Activated CD4-positive, alpha-beta T cell treated with anti-CD3 and anti-CD28 coated beads, Interleukin-2, amount 10 ng/mL, durations not matched to agents 24 days and 14 days (primary cell): ENCODE measurements around the gene EFHD2. TPM values are rescaled to one million over a fixed set of nuclear protein-coding genes. Genes with fewer than 3 reads are reported as not detected.
"Not testable (repeated sequence)": the region's sequence is repeated elsewhere in the genome, so short reads cannot be mapped to it uniquely, and the experiment has no call there.

ENCODE experiments used
- DNase-seq: peaks from one replicate; pipeline ENCODE4 v3.0.0; 2022
- H3K27ac Mint-ChIP-seq: one replicate; pipeline ENCODE4 v1.8.0; 2022; ENCODE audit warnings: mild to moderate bottlenecking, mixed read lengths
- H3K27me3 Mint-ChIP-seq: one replicate; pipeline ENCODE4 v1.8.0; 2022; ENCODE audit warnings: mixed read lengths
- H3K36me3 Mint-ChIP-seq: one replicate; pipeline ENCODE4 v1.8.0; 2022; ENCODE audit warnings: low read depth, mild to moderate bottlenecking, mixed read lengths
- H3K4me1 Mint-ChIP-seq: one replicate; pipeline ENCODE4 v1.8.0; 2021; ENCODE audit warnings: mixed read lengths
- H3K4me3 Mint-ChIP-seq: one replicate; pipeline ENCODE4 v1.8.0; 2022; ENCODE audit warnings: mild to moderate bottlenecking, moderate library complexity, mixed read lengths
- H3K9me3 Mint-ChIP-seq: one replicate; pipeline ENCODE4 v1.8.0; 2021; ENCODE audit warnings: mixed read lengths
- intact Hi-C: fragments of 100-400 bp; cut with micrococcal nuclease; formaldehyde crosslinking; loops from one replicate; pipeline ENCODE4 v1.15.1; 2023
- total RNA-seq: library from RNA; stranded (reverse); gene quantifications from 2 replicates; pipeline ENCODE4 v1.2.3, GENCODE V29; 2022

EFHD2 gene
- total RNA-seq, 1 donor from 2014 or later, result 92.3 TPM

DNA sequence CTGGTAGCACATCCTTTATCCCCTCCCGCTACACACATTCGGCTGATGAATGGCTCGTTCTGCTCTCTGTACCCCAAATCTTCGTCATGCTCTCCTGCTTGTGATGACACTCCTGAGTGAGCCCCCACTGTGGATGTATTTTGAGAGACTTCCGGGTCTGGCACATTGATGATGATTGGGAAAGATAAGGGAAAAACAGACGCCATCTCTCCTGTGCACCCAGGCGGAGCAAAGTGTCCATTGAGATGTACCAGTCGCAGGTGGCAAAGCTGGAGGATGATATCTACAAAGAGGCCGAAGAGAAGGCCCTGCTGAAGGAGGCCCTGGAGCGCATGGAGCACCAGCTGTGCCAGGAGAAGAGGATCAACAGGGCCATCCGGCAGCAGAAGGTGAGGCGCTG, 27.9 kb upstream of the EFHD2 start:
- Mint-ChIP-seq H3K9me3 (no peaks in the 10 kb centered on the region), H3K4me1 (peaks cover 9% of the 10 kb centered on the region), H3K36me3 (no peaks in the 10 kb centered on the region), H3K4me3 (no peak overlapping the region), H3K27ac (no peak overlapping the region), H3K27me3 (peaks cover 30% of the 10 kb centered on the region)
- intact Hi-C loops, result no loop called here
- no peak for DNase-seq

DNA sequence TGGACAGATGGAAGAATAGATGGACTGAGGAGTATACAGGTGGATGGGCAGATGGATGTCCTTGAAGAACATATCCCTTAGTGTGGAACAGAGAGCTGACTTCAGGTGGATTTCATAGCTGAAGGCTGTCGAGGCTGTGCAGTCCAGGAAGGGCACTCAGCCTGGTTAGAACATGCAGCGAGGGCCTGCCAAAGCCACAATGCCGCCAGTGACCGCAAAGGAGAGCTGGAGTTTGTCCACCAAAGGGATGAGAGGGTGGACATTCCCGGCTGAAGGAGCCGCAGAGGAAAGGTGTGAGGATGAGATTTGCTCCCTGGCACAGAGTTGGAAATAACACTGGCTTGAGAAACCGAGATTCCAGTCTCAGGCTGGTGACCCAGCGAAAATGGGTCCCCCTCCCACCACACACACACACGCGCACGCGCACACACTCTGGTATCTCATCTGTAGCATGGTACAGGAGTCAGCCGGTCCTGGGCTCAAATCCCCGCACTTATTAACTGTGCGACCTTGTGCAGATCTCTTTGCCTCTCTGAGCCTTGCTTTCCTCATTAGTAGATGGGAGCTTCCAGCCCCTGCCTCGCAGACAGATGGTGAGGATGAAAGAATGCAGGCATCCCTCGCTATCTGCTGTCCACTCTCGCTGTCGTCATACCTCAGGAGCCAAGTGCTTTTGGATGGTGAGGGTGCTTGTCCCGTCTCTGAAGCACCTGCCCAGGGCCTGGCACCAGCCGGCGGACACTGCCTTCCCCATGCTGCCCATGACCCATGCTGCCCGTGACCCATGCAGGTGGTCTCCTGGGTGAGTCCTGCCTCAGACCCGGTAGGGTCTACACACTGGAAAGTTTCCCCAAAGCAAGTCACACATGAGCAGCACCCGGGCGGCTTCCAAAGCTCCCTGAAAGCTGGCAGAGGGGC, 26.8 kb upstream of the EFHD2 start:
- Mint-ChIP-seq H3K9me3 (no peaks in the 10 kb centered on the region), H3K4me3 (no peak overlapping the region), H3K36me3 (no peaks in the 10 kb centered on the region), H3K27me3 (peaks cover 29% of the 10 kb centered on the region), H3K27ac (no peak overlapping the region), H3K4me1 (peaks cover 9% of the 10 kb centered on the region)
- no peak for DNase-seq
- intact Hi-C loops, result no loop called here

DNA sequence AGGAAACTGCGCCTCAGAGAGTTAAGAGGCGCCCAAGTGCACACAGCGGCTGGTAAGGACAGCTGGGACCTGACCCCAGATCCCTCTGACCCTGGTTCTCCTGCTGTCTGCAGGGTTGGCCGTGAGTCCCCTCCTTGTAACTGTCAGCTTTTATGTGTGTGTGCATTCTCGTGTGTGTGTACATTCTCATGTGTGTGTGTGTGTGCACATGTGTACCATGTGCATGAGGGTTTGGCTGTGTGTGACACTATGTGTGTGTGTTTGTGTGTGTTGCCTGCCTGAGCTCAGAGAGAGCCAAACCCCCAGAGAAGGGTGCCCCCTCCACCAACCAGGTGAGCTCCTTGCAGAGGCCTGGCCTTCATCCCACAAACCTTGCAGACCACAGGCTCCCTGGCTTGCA, 25.9 kb upstream of the EFHD2 start:
- H3K9me3 Mint-ChIP-seq, result no peaks in the 10 kb centered on the region
- no peak for DNase-seq
- H3K27me3 Mint-ChIP-seq, result peaks cover 29% of the 10 kb centered on the region
- no peak overlapping the region for H3K27ac Mint-ChIP-seq
- no peak overlapping the region for H3K4me3 Mint-ChIP-seq
- intact Hi-C loops, result no loop called here
- peaks cover 9% of the 10 kb centered on the region for H3K4me1 Mint-ChIP-seq
- no peaks in the 10 kb centered on the region for H3K36me3 Mint-ChIP-seq

DNA sequence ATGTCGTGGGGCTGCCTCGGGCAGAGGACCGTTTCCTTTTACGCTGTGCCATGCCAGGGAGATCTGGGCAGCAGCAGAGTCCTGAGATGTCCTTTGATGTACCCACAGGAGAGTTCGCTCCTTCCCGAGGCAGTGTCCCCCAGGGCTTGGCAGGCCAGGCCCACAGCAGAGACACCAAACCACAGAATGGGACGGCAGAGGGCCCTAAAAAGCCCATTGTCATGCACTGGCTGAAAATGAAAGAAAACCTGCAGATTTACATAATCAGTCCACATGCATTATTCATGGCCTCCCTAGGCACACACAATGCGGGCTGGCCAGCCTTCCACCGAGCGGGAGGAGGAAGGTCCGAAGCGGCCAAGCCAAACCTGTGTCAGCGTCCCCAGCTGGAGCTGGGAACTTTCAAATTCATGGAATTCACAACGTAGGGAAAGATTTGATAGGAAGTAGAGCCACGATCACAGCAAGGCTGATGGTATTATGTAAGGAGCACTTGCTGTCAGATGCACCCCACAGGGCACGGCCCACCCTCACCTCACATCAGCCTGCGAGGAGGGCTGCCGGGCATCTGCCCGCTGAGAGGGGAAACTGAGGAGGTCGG, 25.3 kb upstream of the EFHD2 start:
- intact Hi-C loops, result no loop called here

DNA sequence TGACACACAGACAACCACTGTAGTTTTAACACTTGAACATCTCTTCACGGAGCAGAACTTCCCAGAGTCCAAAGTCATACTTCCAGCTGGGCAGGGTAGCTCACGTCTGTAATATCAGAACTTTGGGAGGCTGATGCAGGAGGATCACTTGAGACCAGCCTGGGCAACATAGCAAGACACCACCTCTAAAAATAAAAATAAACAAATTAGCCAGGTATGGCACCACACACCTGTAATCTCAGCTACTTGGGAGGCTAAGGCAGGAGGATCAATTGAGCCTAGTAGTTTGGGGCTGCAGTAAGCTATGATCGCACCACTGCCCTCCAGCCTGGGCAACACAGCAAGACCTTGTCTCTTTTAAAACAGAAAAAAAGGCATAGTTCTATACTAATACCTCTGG, 24.3 kb upstream of the EFHD2 start:
- intact Hi-C loops, result no loop called here

More for the DNA sequence above, 25.3 kb upstream of the EFHD2 start:
- Mint-ChIP-seq H3K27ac (no peak overlapping the region), H3K36me3 (no peaks in the 10 kb centered on the region), H3K4me3 (peak overlapping the region; percentile 26), H3K4me1 (peaks cover 9% of the 10 kb centered on the region), H3K27me3 (peaks cover 28% of the 10 kb centered on the region), H3K9me3 (no peaks in the 10 kb centered on the region)
- DNase-seq, result peak; percentile 57

DNA sequence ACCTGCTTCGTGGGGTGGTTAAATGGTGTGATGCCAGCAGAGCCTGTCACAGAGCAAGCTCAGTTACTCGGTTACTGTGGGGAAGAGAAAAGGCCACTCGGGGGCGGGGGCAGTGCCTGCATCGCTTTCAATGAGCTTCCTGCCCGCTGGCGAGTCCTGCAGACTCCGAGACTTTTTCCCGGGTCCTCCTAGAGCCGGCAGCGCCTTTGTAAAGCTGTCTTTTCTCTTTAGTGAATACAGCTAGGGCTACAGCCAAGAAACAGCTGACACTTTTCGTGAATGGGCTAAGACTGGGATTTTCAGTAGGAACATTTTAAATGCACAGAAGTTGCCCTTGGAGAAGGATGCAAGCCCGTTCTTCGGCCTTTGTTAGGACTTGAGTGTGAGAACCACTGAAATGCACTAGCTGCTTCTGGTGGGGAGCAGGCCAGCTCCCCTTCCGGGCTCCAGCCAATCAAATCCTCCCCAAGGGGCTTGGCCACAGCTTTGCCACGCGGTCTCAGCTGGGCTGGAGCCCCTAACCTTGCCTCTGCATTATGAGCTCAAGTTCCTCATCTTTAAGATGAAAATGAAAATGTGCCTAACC, 23.4 kb upstream of the EFHD2 start:
- Mint-ChIP-seq H3K27ac (no peak overlapping the region), H3K4me1 (peaks cover 9% of the 10 kb centered on the region), H3K4me3 (no peak overlapping the region), H3K36me3 (no peaks in the 10 kb centered on the region), H3K9me3 (no peaks in the 10 kb centered on the region), H3K27me3 (peaks cover 22% of the 10 kb centered on the region)
- intact Hi-C loops, result no loop called here
- peak; percentile 61 for DNase-seq

More for the DNA sequence above, 24.3 kb upstream of the EFHD2 start:
- no peaks in the 10 kb centered on the region for H3K36me3 Mint-ChIP-seq
- H3K4me1 Mint-ChIP-seq, result peaks cover 9% of the 10 kb centered on the region
- H3K4me3 Mint-ChIP-seq, result no peak overlapping the region
- peaks cover 22% of the 10 kb centered on the region for H3K27me3 Mint-ChIP-seq
- H3K9me3 Mint-ChIP-seq, result no peaks in the 10 kb centered on the region
- no peak for DNase-seq
- H3K27ac Mint-ChIP-seq, result no peak overlapping the region

DNA sequence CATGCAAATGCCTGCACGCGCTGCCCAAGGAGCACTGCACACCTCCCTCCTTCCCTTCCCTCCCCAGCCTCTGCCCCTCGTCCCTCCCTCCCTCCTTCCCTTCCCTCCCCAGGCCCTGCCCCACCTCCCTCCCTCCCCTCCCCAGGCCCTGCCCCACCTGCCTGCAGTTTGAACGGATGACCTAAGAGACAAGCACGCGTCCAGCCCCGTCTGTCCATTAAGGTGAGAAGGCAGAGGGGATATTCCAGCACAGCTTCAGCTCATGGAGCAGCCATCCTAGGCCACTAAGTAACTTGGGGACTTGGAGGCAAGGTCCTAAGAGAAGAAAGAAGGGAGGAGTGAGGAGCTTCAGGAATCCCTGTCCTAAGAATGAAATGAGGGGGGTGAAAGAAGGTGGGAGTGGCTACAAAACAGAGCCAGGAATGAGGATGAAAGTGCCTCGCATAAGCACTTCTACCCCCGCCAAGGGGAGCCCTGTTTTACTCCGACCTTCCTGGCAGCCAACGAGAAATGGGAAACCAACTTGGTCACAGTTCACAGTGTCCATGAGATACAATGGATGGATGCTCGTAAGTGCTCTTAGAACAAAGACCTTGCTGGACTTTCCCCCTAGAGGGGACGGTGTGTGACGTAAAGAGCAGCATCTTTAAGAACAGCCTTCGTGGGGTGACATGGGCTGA, 21.3 kb upstream of the EFHD2 start:
- no peak for DNase-seq
- Mint-ChIP-seq H3K4me1 (peaks cover 9% of the 10 kb centered on the region), H3K36me3 (no peaks in the 10 kb centered on the region), H3K4me3 (no peak overlapping the region), H3K27ac (no peak overlapping the region), H3K9me3 (no peaks in the 10 kb centered on the region), H3K27me3 (peaks cover 27% of the 10 kb centered on the region)
- intact Hi-C loops, result no loop called here

DNA sequence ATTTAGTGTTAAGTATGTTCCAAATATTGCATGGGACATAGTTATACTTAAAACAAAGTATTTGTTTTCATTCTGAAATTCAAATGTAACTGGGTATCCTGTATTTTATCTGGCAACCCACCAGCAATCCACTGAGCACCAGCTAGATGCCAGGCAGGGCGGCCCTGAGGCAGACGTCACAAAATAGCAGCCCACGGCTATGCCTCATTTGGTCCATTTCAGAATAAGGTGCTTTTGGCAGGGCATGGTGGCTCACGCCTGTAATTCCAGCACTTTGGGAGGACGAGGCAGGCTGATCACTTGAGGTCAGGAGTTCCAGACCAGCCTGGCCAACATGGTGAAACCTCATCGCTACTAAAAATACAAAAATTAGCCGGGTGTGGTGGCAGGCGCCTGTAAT, 19.9 kb upstream of the EFHD2 start:
- H3K27ac Mint-ChIP-seq, DNase-seq, H3K4me3 Mint-ChIP-seq, H3K36me3 Mint-ChIP-seq, H3K9me3 Mint-ChIP-seq, H3K4me1 Mint-ChIP-seq, intact Hi-C loops: not testable (repeated sequence)
- H3K27me3 Mint-ChIP-seq, result peaks cover 31% of the 10 kb centered on the region

DNA sequence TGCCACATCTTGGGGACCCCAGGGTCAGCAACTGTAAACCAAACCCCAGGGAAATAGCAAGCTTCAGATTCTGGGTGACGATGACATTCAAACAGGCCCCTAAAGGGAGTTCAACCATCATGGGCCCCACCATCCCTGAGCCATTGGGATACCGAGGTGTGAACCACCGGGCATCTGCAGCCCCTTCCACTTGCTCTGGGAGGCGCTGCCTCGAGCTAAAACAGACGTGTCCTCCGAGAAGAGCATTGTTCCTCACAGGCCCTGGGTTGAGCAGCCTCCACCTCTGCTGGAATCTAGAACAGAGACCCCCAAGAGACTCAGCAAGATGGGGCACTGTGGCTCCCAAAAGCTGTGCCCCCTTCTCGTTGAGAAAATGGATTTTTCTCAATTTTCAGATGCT, 19.0 kb upstream of the EFHD2 start:
- Mint-ChIP-seq H3K9me3 (no peaks in the 10 kb centered on the region), H3K27me3 (peaks cover 28% of the 10 kb centered on the region), H3K27ac (no peak overlapping the region), H3K4me1 (peaks cover 4% of the 10 kb centered on the region), H3K36me3 (no peaks in the 10 kb centered on the region), H3K4me3 (no peak overlapping the region)
- no peak for DNase-seq
- intact Hi-C loops, result no loop called here

DNA sequence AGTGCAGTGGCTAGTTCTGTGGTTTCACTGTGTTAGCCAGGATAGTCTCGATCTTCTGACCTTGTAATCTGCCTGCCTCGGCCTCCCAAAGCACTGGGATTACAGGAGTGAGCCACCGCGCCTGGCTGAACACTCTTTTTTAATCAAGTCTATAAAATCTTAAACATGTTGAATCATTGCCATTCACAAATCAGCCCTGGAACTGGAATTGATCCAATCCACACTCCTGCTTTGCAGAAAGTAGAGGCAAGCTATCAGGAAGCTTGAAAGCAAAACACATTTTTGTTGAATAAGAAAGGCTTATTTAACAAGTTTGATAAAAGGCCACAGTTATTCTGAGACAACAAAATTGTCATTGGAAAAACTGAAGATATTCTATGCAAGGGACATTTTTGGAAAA, 18.3 kb upstream of the EFHD2 start:
- Mint-ChIP-seq H3K4me1 (no peaks in the 10 kb centered on the region), H3K36me3 (no peaks in the 10 kb centered on the region), H3K9me3 (no peaks in the 10 kb centered on the region), H3K4me3 (no peak overlapping the region), H3K27me3 (peaks cover 26% of the 10 kb centered on the region), H3K27ac (no peak overlapping the region)
- intact Hi-C loops, result no loop called here
- no peak for DNase-seq

DNA sequence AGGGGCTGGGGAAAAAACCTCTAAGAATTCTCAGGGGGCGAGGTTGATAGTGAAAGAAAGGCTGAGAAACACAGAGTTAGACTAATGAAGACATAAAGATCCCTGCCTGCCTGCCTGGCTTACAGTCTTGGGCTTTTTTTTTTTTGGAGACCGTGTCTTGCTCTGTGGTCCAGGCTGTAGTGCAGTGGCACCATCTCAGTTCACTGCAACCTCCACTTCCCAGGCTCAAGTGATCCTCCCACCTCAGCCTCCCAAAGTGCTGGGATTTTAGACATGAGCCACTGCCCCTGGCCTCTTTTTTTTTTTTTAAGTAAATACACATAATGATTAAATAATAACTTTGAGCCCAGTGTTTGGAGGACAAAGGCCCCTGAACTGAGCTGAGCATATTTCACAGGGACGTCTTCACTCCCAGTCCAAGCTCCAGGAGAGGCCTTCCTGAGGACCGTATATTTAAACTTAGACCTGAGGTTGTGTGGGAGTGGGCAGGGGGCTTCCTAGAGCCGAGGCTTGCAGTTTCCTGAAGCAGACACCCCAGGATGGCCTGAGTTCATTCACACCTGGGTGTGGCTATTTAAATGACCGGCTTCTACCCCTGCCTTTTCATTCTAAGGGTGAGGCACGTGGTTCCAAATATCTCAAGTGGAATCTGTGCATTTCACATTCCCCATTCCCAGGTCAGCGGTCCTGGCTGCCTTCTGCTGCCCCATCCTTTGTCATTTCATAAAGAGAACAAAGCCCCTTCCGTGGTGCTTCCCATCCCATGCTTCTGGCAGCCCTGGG, 16.0 kb upstream of the EFHD2 start:
- Mint-ChIP-seq H3K27me3 (peaks cover 16% of the 10 kb centered on the region), H3K4me1 (no peaks in the 10 kb centered on the region), H3K36me3 (no peaks in the 10 kb centered on the region), H3K27ac (no peak overlapping the region), H3K9me3 (peaks cover 4% of the 10 kb centered on the region), H3K4me3 (no peak overlapping the region)
- intact Hi-C loops, result no loop called here
- DNase-seq, result no peak

DNA sequence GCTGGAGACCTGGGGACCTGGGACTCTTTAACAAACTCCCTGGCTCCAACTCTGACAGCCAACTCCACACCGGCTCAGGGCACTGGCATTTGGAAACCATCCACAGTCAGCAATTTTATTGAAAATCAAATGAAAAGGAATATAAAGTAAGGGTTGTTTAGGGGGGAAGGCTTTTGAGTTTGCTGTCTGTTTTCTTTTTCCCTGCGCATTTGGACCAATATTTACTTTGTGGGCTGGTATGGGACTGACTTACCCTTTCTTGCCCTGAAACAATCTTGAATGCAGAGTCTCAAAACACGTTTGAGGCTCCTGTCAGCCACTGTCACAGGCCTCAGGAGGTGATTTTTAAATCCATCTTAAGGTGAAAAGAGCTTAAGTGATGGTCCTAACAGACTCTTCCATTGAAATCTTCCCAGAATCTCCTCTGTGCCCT, 15.4 kb upstream of the EFHD2 start:
- no peaks in the 10 kb centered on the region for H3K4me1 Mint-ChIP-seq
- H3K27me3 Mint-ChIP-seq, result peaks cover 15% of the 10 kb centered on the region
- no peaks in the 10 kb centered on the region for H3K36me3 Mint-ChIP-seq

DNA sequence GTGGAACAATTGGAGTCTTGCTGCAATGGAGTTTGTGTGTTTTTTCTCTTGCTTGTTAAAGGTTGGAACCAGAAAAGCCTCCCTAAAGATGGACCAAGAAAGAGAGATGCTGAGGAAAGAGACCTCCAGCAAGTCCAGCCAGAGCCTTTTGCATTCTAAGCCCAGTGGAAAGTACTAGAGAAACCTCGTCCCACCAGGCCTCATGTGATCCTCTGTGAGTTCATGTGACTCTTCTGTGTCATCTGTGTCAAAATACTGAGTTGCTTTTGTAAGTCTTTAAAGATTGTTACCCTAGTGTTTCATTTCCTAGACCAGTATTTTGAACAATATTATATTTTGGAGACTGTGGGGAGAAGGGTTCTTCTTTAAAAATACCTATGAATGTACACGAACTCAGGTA, 12.5 kb upstream of the EFHD2 start:
- Mint-ChIP-seq H3K4me1 (no peaks in the 10 kb centered on the region), H3K27me3 (peaks cover 11% of the 10 kb centered on the region), H3K4me3 (no peak overlapping the region), H3K36me3 (no peaks in the 10 kb centered on the region), H3K27ac (no peak overlapping the region), H3K9me3 (peaks cover 4% of the 10 kb centered on the region)
- DNase-seq, result no peak
- intact Hi-C loops, result no loop called here

More for the DNA sequence above, 15.4 kb upstream of the EFHD2 start:
- no peak for DNase-seq
- Mint-ChIP-seq H3K27ac (no peak overlapping the region), H3K4me3 (no peak overlapping the region), H3K9me3 (peaks cover 4% of the 10 kb centered on the region)
- intact Hi-C loops, result no loop called here
